GM10266 (cell line): Measurements from ENCODE around the gene CEP170B.

Experiments used
- DNase-seq: peaks from one replicate; pipeline ENCODE4 v3.0.0; 2012; ENCODE audit errors: extremely low spot score
- CTCF ChIP-seq: IDR thresholded peaks from 2 replicates; pipeline ENCODE4 v1.5.1; 2012; ENCODE audit warnings: mild to moderate bottlenecking, low read depth; ENCODE audit not compliant: control insufficient read depth, insufficient read depth; ENCODE audit errors: missing control alignments

Gene CEP170B

GRCh38 chr14:104869669-104870367, 4.8 kb downstream of the CEP170B start:
- DNase-seq: no peak
- no peak for TF ChIP-seq CTCF

DNA sequence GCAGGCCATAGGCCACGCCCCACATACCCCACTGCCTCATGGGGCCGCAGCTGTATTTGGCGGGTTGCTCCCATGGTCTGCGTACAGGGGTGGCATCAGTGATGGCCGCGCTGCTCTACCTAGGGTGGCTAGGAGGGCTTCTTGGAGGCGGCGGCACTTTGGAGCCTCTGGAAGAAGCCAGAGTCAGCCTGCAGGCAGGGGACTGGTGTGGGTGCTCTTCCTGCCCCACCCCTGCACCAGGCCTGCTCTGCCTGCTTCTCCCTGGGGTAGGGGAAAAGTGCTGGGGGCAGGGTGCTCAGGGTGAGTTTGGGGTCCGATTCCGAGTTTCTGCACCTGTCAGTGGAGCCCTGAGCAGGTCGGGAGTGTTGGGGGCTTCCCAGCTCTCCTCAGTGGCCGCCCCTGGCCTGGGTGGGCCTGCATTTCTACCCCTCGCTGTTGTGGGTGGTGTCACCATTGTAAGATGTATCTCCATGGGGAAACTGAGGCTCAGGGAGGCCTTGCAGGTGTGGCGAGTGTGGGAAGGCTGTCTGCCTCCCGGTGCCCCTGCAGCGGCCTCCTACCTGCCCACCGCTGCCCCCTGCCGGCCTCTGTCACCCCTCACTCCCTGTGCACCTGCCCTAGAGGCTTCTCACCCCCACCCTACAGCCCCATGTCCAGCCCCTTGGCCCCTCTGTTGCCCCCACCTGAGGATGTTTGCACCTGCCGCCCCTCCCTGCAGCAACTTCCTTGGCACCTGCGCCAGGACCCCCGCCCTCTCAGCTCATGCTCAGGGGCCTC, 5.5 kb downstream of the CEP170B start:
- DNase-seq: no peak
- TF ChIP-seq CTCF: peak; percentile 42

GRCh38 chr14:104871145-104871655, 6.1 kb downstream of the CEP170B start:
- no peak for TF ChIP-seq CTCF
- DNase-seq: no peak

- DNase-seq: no peak
- TF ChIP-seq CTCF: no peak
These were observed 6.8 kb downstream of the CEP170B start for GRCh38 chr14:104871656-104872468.

GRCh38 chr14:104872469-104873341, 7.6 kb downstream of the CEP170B start:
- DNase-seq: no peak
- TF ChIP-seq CTCF: no peak

DNA sequence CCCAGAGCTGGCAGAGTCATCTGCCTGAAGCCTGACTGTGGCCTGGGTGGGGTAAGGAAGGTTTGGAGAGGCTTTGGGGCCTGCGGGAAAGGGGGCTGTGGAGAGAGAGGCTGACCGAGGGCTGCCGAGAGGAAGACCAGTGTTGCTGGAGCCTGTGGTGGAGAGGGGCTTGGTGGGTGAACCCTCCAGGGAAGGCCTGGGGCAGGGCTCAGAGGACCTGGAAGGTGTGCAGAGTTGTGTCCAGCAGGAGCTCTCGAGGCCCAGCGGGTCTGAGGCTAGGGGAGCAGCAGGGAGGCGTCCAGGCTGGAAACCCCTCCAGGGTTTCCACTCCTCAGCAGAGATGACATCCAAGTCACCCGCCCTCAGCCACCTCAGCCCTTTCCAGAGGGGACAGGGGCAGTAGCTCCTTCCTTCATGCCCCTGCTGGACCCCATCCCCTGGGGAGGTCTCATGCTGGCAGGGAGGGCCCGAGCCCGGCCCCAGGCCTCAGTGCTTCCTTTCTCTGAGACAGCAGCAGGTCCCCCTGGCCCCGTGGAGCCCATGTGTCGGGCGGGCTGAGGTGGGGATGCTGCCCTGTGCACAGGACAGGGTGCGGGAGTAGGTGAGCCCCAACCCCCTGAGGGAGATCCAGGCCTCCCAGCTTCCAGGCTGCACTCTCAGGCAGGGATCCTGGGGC, 8.4 kb downstream of the CEP170B start:
- TF ChIP-seq CTCF: no peak
- DNase-seq: no peak
